GM23248 (cell line): Measurements from ENCODE around the gene PATJ.

Experiments
- EZH2 ChIP-seq: fragments of 200-600 bp; sonication (generic); IDR thresholded peaks from 2 replicates; pipeline ENCODE4 v1.6.1; 2018; ENCODE audit warnings: antibody characterized with exemption, mild to moderate bottlenecking; ENCODE audit not compliant: insufficient read depth, poor library complexity, severe bottlenecking
- EZH2phosphoT487 ChIP-seq: fragments of 200-600 bp; sonication (generic); IDR thresholded peaks from 2 replicates; pipeline ENCODE4 v1.6.1; 2018; ENCODE audit warnings: antibody characterized with exemption, moderate library complexity, mild to moderate bottlenecking, low read depth; ENCODE audit not compliant: insufficient read depth

- TF ChIP-seq EZH2 (no peak), EZH2phosphoT487 (no peak)
Measured at GRCh38 chr1:61997123-61997522, 254.8 kb downstream of the PATJ start.
